H1 (cell line): ENCODE measurements around the gene MYBPH. TPM values are rescaled to one million over a fixed set of nuclear protein-coding genes. Genes with fewer than 3 reads are reported as not detected.

Experiments used
- CTCF ChIA-PET: fragments of 300-600 bp; sonication (Branson Sonifier 250); formaldehyde crosslinking; loops from one replicate; lab custom pipeline; 2021; ENCODE audit not compliant: partially characterized antibody; lab: Charles Lee
- POLR2A ChIA-PET: fragments of 300-600 bp; sonication (Branson Sonifier 250); formaldehyde crosslinking; loops from one replicate; lab custom pipeline; 2021; ENCODE audit warnings: inconsistent platforms; ENCODE audit not compliant: partially characterized antibody; lab: Charles Lee
- DNase-seq, 2 experiments: peaks; one replicate each; pipeline versions ENCODE4 v3.0.0 to v3.0.0-alpha.2; 2010 to 2022; ENCODE audit warnings: low spot score in 2 of 2, low read depth in 1 of 2, mixed read lengths in 1 of 2
- FAIRE-seq: peaks from 2 replicates; lab custom pipeline; 2011; peaks lifted over from hg19 to GRCh38; lab: Jason Lieb, UNC
- H2AFZ ChIP-seq: 2 replicates; pipeline ENCODE4 v1.8.1; 2012; ENCODE audit warnings: low read length, inconsistent platforms
- H2AK5ac ChIP-seq: 2 replicates; pipeline ENCODE4 v1.6.1; 2013; ENCODE audit warnings: low read depth, low read length
- H2BK120ac ChIP-seq: replicated peaks from 2 replicates; pipeline ENCODE3; 2013; ENCODE audit warnings: low read depth, low read length, inconsistent platforms
- H2BK12ac ChIP-seq: 2 replicates; pipeline ENCODE4 v1.6.1; 2013; ENCODE audit warnings: low read depth, low read length
- H2BK15ac ChIP-seq: 2 replicates; pipeline ENCODE4 v1.6.1; 2013; ENCODE audit warnings: low read length
- H2BK20ac ChIP-seq: 2 replicates; pipeline ENCODE4 v1.6.1; 2013; ENCODE audit warnings: low read length
- H2BK5ac ChIP-seq: 2 replicates; pipeline ENCODE4 v1.6.1; 2013; ENCODE audit warnings: low read depth, low read length
- H3K14ac ChIP-seq: 2 replicates; pipeline ENCODE4 v1.6.1; 2013; ENCODE audit warnings: inconsistent platforms; ENCODE audit not compliant: insufficient read length
- H3K18ac ChIP-seq: 2 replicates; pipeline ENCODE4 v1.6.1; 2013; ENCODE audit warnings: low read length; ENCODE audit errors: extremely low read depth
- H3K23ac ChIP-seq: 2 replicates; pipeline ENCODE4 v1.6.1; 2013; ENCODE audit warnings: inconsistent platforms; ENCODE audit not compliant: insufficient read length
- H3K23me2 ChIP-seq: 2 replicates; pipeline ENCODE4 v1.6.1; 2013; ENCODE audit warnings: low read depth, low read length
- H3K27ac ChIP-seq: 2 replicates; pipeline ENCODE4 v1.6.1; 2011; ENCODE audit warnings: low read depth, low read length, inconsistent platforms
- H3K27me3 ChIP-seq, 4 experiments: replicated peaks in 1 of 4; 1 replicate in 1 of 4; 2 replicates in 3 of 4; pipeline versions ENCODE4 v1.6.1 to v1.8.1; 2011 to 2013; ENCODE audit warnings: low read length in 3 of 4, mild to moderate bottlenecking in 3 of 4, inconsistent platforms in 2 of 4, mixed read lengths in 2 of 4, moderate library complexity in 1 of 4; ENCODE audit not compliant: control insufficient read depth in 3 of 4, insufficient read depth in 3 of 4; ENCODE audit errors: extremely low read depth in 1 of 4
- H3K36me3 ChIP-seq, 4 experiments: 2 replicates each; pipeline versions ENCODE4 v1.6.1 to v1.8.1; 2011 to 2013; ENCODE audit warnings: mild to moderate bottlenecking in 4 of 4, low read length in 3 of 4, moderate library complexity in 2 of 4, control low read depth in 1 of 4, inconsistent platforms in 1 of 4; ENCODE audit not compliant: insufficient read depth in 4 of 4, control insufficient read depth in 2 of 4
- H3K4ac ChIP-seq: replicated peaks from 2 replicates; pipeline ENCODE3; 2013; ENCODE audit warnings: low read length, low read depth, mixed read lengths, inconsistent platforms; ENCODE audit not compliant: insufficient read length
- H3K4me1 ChIP-seq, 4 experiments: replicated peaks in 1 of 4; 1 replicate in 1 of 4; 2 replicates in 3 of 4; pipeline versions ENCODE4 v1.6.1 to v1.8.1; 2011 to 2013; ENCODE audit warnings: low read length in 3 of 4, inconsistent platforms in 2 of 4, mixed read lengths in 1 of 4; ENCODE audit not compliant: insufficient read depth in 4 of 4, control insufficient read depth in 3 of 4
- H3K4me2 ChIP-seq, 2 experiments: 2 replicates each; pipeline versions ENCODE4 v1.6.1 to v1.8.1; 2011 to 2013; ENCODE audit warnings: low read depth in 2 of 2, low read length in 2 of 2, control low read depth in 1 of 2, inconsistent platforms in 1 of 2, mild to moderate bottlenecking in 1 of 2; ENCODE audit not compliant: insufficient read depth in 1 of 2
- H3K4me3 ChIP-seq, 4 experiments: fragments of 200-600, 300-600 bp in 1 of 4; sonication (generic), shearing (Covaris generic), sonication (Bioruptor Twin) in 1 of 4; 2 replicates each; pipeline versions ENCODE4 v1.5.1 to v1.8.1; 2011 to 2016; ENCODE audit warnings: low read length in 4 of 4, low read depth in 3 of 4, control low read depth in 2 of 4, inconsistent platforms in 2 of 4, mild to moderate bottlenecking in 2 of 4, mixed read lengths in 1 of 4, moderate library complexity in 1 of 4; ENCODE audit not compliant: insufficient read depth in 2 of 4; ENCODE audit errors: extremely low read depth in 1 of 4
- H3K56ac ChIP-seq: replicated peaks from 2 replicates; pipeline ENCODE3; 2013; ENCODE audit warnings: low read depth, mild to moderate bottlenecking, mixed read lengths, low read length, inconsistent platforms; ENCODE audit not compliant: insufficient read length
- H3K79me1 ChIP-seq: 2 replicates; pipeline ENCODE4 v1.6.1; 2013; ENCODE audit warnings: low read depth, low read length, control low read depth
- H3K79me2 ChIP-seq, 2 experiments: 2 replicates each; pipeline versions ENCODE4 v1.6.1 to v1.8.1; 2012 to 2013; ENCODE audit warnings: low read length in 2 of 2, mild to moderate bottlenecking in 2 of 2, inconsistent platforms in 1 of 2; ENCODE audit not compliant: insufficient read depth in 2 of 2, control insufficient read depth in 1 of 2
- H3K9ac ChIP-seq, 4 experiments: replicated peaks in 1 of 4; 1 replicate in 1 of 4; 2 replicates in 3 of 4; pipeline versions ENCODE4 v1.6.1 to v1.8.1; 2011 to 2013; ENCODE audit warnings: low read depth in 3 of 4, low read length in 3 of 4, control low read depth in 2 of 4, mild to moderate bottlenecking in 2 of 4, moderate library complexity in 2 of 4, inconsistent platforms in 1 of 4; ENCODE audit errors: extremely low read depth in 1 of 4
- H3K9me3 ChIP-seq, 2 experiments: 2 replicates each; pipeline versions ENCODE4 v1.6.1 to v1.8.1; 2012 to 2013; ENCODE audit warnings: mild to moderate bottlenecking in 2 of 2, moderate library complexity in 2 of 2, control low read depth in 1 of 2, inconsistent platforms in 1 of 2, low read depth in 1 of 2, low read length in 1 of 2, mixed read lengths in 1 of 2; ENCODE audit not compliant: insufficient read depth in 2 of 2
- H4K20me1 ChIP-seq, 2 experiments: replicated peaks in 1 of 2; 2 replicates each; pipeline versions ENCODE3 to v1.8.1; 2011 to 2013; ENCODE audit warnings: inconsistent platforms in 2 of 2, low read length in 2 of 2, mild to moderate bottlenecking in 1 of 2; ENCODE audit not compliant: insufficient read depth in 2 of 2, control insufficient read depth in 1 of 2
- H4K5ac ChIP-seq: 2 replicates; pipeline ENCODE4 v1.6.1; 2013; ENCODE audit warnings: low read length, low read depth, mixed read lengths, inconsistent platforms; ENCODE audit not compliant: insufficient read length
- H4K8ac ChIP-seq: 2 replicates; pipeline ENCODE4 v1.8.0; 2013; ENCODE audit warnings: mild to moderate bottlenecking, moderate library complexity, low read length, inconsistent platforms; ENCODE audit not compliant: insufficient read depth; ENCODE audit errors: extremely low read depth
- H4K91ac ChIP-seq: replicated peaks from 2 replicates; pipeline ENCODE3; 2013; ENCODE audit warnings: low read length, mixed read lengths, inconsistent platforms; ENCODE audit not compliant: insufficient read length
- BCL11A ChIP-seq, 2 experiments: IDR thresholded peaks; one replicate each; pipeline ENCODE4 v1.6.1; 2011; ENCODE audit warnings: low read depth in 2 of 2, low read length in 2 of 2, mild to moderate bottlenecking in 2 of 2
- CTBP2 ChIP-seq: IDR thresholded peaks from 2 replicates; pipeline ENCODE4 v1.7.0; 2011; ENCODE audit warnings: borderline replicate concordance, mild to moderate bottlenecking, moderate library complexity, mixed read lengths, low read length; ENCODE audit not compliant: insufficient read depth, insufficient read length
- EP300 ChIP-seq, 2 experiments: IDR thresholded peaks; 1 replicate in 1 of 2; 2 replicates in 1 of 2; pipeline ENCODE4 v1.6.1; 2011 to 2012; ENCODE audit warnings: low read depth in 2 of 2, low read length in 2 of 2, mild to moderate bottlenecking in 2 of 2, borderline replicate concordance in 1 of 2, inconsistent platforms in 1 of 2, moderate library complexity in 1 of 2
- KDM4A ChIP-seq: IDR thresholded peaks from one replicate; pipeline ENCODE4 v1.7.1; 2012; ENCODE audit warnings: low read depth, mild to moderate bottlenecking, moderate library complexity, low read length, inconsistent platforms; ENCODE audit not compliant: severe bottlenecking
- TBP ChIP-seq: IDR thresholded peaks from 2 replicates; pipeline ENCODE4 v1.6.1; 2011; ENCODE audit warnings: low read depth, low read length, improper control_type of control experiment
- WGBS, 2 experiments: shearing (Covaris generic) in 1 of 2; methylation state at CpG; one replicate each; pipeline versions ENCODE4 v1.1.6 to v1.1.7; 2013 to 2015; ENCODE audit warnings: low lambda C conversion rate in 2 of 2, mixed read lengths in 2 of 2, inconsistent platforms in 1 of 2, low coverage in 1 of 2, missing lambda C conversion rate in 1 of 2; ENCODE audit not compliant: insufficient replicate concordance in 2 of 2, insufficient coverage in 1 of 2, insufficient read length in 1 of 2; ENCODE audit errors: extremely low coverage in 1 of 2, missing lambda C conversion rate in 1 of 2; 5-methylcytosine and 5-hydroxymethylcytosine counted together
- polyA plus RNA-seq, 7 experiments: library from polyadenylated mRNA; depleted of rRNA in 3 of 7; stranded (reverse) in 5 of 7; unstranded in 2 of 7; fragments of >200 nt in 5 of 7; fragments of 200-250 nt in 2 of 7; gene quantifications; 1 replicate in 5 of 7; 2 replicates in 1 of 7; 4 replicates in 1 of 7; pipeline versions ENCODE4 v1.2.1 to v1.2.3, GENCODE V29; 2011 to 2013; ENCODE audit warnings: missing spikeins in 2 of 7, mixed read lengths in 2 of 7
- total RNA-seq: library from RNA; stranded (reverse); fragmentation: NEBNext Ultra II Directional; extraction: Animal tissue kit (Norgen Biotek cat#: 25700); gene quantifications from 2 replicates; pipeline ENCODE4 v1.2.1, GENCODE V29; 2021

The MYBPH gene
- total and polyA plus RNA-seq, 2 of the 8 experiments (the other 6 are each of a cell fraction or from before 2014, with no cell fraction given), result not detected

DNA sequence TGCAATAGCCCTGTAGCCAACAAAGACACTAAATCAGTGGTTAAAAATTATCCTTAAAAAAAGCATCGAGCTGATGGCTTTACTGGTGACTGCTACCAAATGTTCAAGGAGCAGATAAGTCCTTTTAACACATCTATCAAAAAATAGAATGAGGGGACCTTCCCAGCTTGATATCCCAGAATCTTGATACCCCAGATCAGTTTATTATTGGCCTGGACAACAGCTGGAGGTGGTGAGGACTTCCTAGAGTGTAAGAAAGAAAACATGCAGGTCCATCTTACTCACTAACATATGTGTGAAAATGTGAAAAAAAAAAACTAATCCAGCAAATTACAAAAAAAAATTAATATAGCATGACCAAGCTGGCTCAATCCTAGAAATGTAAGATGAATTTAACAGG is 32.6 kb upstream of the MYBPH start:
- CTCF ChIA-PET, result interaction anchor here (1.2 to 6.0 kb wide), 9 partner anchors 9 to 168 kb away, joined by 3 to 56 read pairs (median 6); no protein-coding TSS in a partner anchor
- H3K4ac ChIP-seq, result no peak overlapping the region

More for the DNA sequence above, 32.6 kb upstream of the MYBPH start:
- Histone ChIP-seq H3K18ac (no peak overlapping the region), H3K4me2 (no peak overlapping the region), H2BK15ac (no peak overlapping the region), H3K9me3 (no peaks in the 10 kb centered on the region), H3K79me2 (no peaks in the 10 kb centered on the region), H2BK120ac (no peak overlapping the region), H2BK20ac (no peak overlapping the region), H3K23ac (no peak overlapping the region), H2BK12ac (no peak overlapping the region), H3K27ac (no peak overlapping the region), H2AFZ (no peak overlapping the region), H3K79me1 (no peaks in the 10 kb centered on the region), H3K9ac (no peak overlapping the region), H4K5ac (no peak overlapping the region), H3K23me2 (no peaks in the 10 kb centered on the region), H2BK5ac (no peak overlapping the region), H3K56ac (no peak overlapping the region), H3K4me3 (no peak overlapping the region), H4K8ac (no peak overlapping the region), H2AK5ac (no peak overlapping the region), H4K20me1 (no peaks in the 10 kb centered on the region), H3K27me3 (no peaks in the 10 kb centered on the region), H4K91ac (no peak overlapping the region), H3K36me3 (no peaks in the 10 kb centered on the region), H3K14ac (no peak overlapping the region), H3K4me1 (peaks cover 0 to 4% (median 0%) of the 10 kb centered on the region in 4 experiments; a peak in 1 of 7 replicates)
- 82% methylated on average over 1 of the region's 1 CpG; no CpG with 5 or more reads in 1 of the 2 experiments for WGBS, 2 experiments
- POLR2A ChIA-PET, result interaction anchor here (1.1 kb wide), 1 partner anchor 201 kb away, joined by 4 read pairs; the partner anchor contains the start of gene TMEM183A
- DNase-seq (no peak), FAIRE-seq (no peak)
- TF ChIP-seq BCL11A (IDR thresholded peaks at IDR 0.05; ENCODE audit: low read depth in 2 of 2, low read length in 2 of 2) (no peak), KDM4A (no peak), TBP (no peak), EP300 (IDR thresholded peaks at IDR 0.05; ENCODE audit: borderline replicate concordance in 1 of 2, low read depth in 2 of 2, low read length in 2 of 2) (no peak), CTBP2 (no peak)
- TF ChIP-seq, all 59 proteins: peak for 0
